WERI-Rb-1 (cell line): ENCODE results near the gene IL22RA1.

Source experiments
- DNase-seq: peaks from one replicate; pipeline ENCODE4 v3.0.0-alpha.2; 2020
- H3K27ac ChIP-seq: fragments of 250-450 bp; sonication (Bioruptor Pico); 2 replicates; pipeline ENCODE4 v1.5.1; 2020; ENCODE audit warnings: mild to moderate bottlenecking, moderate library complexity
- H3K27me3 ChIP-seq: fragments of 250-450 bp; sonication (Bioruptor Pico); 2 replicates; pipeline ENCODE4 v1.5.1; 2021; ENCODE audit warnings: mild to moderate bottlenecking, low read depth, moderate library complexity; ENCODE audit not compliant: insufficient read depth, severe bottlenecking
- H3K36me3 ChIP-seq: fragments of 250-450 bp; sonication (Bioruptor Pico); 2 replicates; pipeline ENCODE4 v1.5.1; 2020; ENCODE audit warnings: mild to moderate bottlenecking, moderate library complexity
- H3K4me3 ChIP-seq: 2 replicates; pipeline ENCODE4 v1.5.1; 2011; ENCODE audit warnings: low read depth, mild to moderate bottlenecking, control low read depth, low read length
- H3K9me3 ChIP-seq: fragments of 250-450 bp; sonication (Bioruptor Pico); 2 replicates; pipeline ENCODE4 v1.5.1; 2021; ENCODE audit warnings: mild to moderate bottlenecking, moderate library complexity; ENCODE audit not compliant: severe bottlenecking
- CTCF ChIP-seq: IDR thresholded peaks from 2 replicates; pipeline ENCODE4 v1.5.1; 2011; ENCODE audit warnings: low read depth, mild to moderate bottlenecking, control low read depth, inconsistent platforms, low read length

IL22RA1 gene, protein sequence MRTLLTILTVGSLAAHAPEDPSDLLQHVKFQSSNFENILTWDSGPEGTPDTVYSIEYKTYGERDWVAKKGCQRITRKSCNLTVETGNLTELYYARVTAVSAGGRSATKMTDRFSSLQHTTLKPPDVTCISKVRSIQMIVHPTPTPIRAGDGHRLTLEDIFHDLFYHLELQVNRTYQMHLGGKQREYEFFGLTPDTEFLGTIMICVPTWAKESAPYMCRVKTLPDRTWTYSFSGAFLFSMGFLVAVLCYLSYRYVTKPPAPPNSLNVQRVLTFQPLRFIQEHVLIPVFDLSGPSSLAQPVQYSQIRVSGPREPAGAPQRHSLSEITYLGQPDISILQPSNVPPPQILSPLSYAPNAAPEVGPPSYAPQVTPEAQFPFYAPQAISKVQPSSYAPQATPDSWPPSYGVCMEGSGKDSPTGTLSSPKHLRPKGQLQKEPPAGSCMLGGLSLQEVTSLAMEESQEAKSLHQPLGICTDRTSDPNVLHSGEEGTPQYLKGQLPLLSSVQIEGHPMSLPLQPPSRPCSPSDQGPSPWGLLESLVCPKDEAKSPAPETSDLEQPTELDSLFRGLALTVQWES

DNA sequence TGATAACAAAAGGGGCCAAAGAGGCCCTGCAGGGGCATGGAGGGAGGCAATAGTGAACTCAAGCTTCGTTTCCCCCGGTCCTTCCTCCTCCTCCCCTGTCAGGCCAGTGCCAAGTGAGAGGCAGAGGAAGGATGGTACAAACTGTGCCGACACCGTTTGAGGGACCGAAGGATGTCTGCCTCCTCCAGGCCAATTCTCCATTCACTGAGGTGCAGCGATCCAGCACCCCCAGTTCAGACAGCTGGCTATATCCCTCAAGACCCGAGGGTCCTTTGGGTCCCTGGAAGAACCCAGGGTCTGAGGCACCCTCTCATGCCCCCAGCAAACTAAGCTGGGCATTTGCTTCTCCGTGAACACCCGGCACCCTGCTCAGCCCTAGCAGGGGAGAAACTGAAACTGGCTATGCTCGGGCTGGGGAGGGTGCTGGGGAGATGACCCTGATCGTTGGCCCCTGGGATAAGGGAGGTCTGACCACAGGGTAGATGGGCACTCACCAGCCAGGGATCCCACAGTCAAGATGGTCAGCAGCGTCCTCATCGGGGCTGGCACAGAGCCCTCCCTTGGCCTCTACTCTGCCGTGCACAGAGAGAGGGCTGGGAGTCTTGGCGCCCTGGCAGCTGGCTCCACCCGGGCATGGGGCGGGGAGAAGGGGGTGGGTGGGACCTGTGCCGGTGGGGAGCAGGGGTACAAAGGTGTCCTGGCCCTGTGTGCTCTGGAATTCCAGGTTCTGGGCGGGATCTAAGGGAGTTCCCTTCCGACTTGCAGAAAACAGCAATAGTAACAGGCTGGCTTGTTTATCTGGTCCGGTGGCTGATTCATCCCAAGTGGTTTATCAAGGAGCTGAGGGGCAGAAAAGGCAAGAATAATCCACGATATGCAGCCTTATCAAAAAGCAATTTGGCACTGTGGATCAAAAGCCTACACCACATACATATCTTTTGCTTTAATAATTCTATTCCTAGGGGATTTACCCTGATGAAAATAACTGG, at the start of gene IL22RA1:
TSS of gene IL22RA1 (minus strand) at position 595 of the 989 bp plus-strand sequence. CDS start at position 537, 58 bp downstream.
- no peak for TF ChIP-seq CTCF
- Histone ChIP-seq H3K9me3 (no peaks in the 10 kb centered on the region), H3K4me3 (no peak within 1 kb of the TSS), H3K27me3 (no peaks in the 10 kb centered on the region), H3K27ac (no peak within 1 kb of the TSS), H3K36me3 (no peaks in the 10 kb centered on the region)
- no peak for DNase-seq

- no peak for TF ChIP-seq CTCF
- H3K27me3 ChIP-seq, result no peaks in the 10 kb centered on the region
- H3K9me3 ChIP-seq, result no peaks in the 10 kb centered on the region
- H3K36me3 ChIP-seq, result no peaks in the 10 kb centered on the region
- H3K4me3 ChIP-seq, result no peak overlapping the region
- no peak for DNase-seq
- no peak overlapping the region for H3K27ac ChIP-seq
Measured at GRCh38 chr1:24191860-24192259, 48.9 kb upstream of the IL22RA1 start.

DNA sequence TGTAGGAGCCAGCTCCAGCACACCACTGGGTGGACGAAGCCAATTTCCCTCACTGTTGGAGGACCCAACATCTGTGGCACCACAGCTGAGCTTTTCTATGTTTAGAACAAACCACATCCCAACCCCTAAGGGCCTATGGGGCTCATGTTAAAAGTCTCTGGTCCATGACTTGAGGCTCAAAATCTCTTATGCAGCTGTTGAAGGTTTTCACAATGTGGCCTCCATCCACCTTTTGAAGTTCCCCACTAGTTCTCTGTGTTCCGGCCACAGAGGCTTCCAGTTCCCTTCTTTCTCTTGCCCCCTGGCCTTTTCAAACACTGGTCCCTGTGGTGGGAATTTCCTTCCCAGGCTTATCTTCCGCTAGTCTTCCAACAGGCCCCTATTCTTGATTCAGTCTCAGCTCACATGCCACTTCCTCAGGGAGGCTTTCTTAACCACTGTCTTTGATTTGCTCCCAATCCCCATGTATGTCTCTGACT, 48.1 kb upstream of the IL22RA1 start:
- no peaks in the 10 kb centered on the region for H3K9me3 ChIP-seq
- no peak overlapping the region for H3K27ac ChIP-seq
- no peak for TF ChIP-seq CTCF
- H3K36me3 ChIP-seq, result no peaks in the 10 kb centered on the region
- no peak for DNase-seq
- H3K27me3 ChIP-seq, result no peaks in the 10 kb centered on the region
- H3K4me3 ChIP-seq, result no peak overlapping the region

DNA sequence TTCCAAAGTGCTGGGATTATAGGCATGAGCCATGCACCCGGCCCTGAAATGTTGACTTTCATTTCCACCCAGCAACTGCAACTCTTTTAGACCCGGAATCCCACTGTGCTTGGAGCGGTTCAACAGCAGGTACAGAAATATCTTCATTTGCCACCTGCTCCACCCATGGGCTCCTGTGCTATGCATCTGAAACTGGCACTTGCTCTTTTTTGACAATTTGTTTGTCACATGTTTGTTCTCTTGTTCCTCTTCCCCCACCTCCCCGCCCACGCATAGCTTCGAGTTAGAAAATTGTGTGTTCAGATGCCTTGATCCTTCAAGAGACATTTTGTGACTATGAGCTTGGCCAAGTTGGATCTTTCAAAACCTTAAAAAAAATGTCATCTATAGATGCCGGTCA, 46.6 kb upstream of the IL22RA1 start:
- TF ChIP-seq CTCF, result no peak
- no peak for DNase-seq
- Histone ChIP-seq H3K27ac (no peak overlapping the region), H3K9me3 (no peaks in the 10 kb centered on the region), H3K36me3 (peaks cover 3% of the 10 kb centered on the region; the same call in 1 of the 2 replicates), H3K27me3 (no peaks in the 10 kb centered on the region), H3K4me3 (no peak overlapping the region)

DNA sequence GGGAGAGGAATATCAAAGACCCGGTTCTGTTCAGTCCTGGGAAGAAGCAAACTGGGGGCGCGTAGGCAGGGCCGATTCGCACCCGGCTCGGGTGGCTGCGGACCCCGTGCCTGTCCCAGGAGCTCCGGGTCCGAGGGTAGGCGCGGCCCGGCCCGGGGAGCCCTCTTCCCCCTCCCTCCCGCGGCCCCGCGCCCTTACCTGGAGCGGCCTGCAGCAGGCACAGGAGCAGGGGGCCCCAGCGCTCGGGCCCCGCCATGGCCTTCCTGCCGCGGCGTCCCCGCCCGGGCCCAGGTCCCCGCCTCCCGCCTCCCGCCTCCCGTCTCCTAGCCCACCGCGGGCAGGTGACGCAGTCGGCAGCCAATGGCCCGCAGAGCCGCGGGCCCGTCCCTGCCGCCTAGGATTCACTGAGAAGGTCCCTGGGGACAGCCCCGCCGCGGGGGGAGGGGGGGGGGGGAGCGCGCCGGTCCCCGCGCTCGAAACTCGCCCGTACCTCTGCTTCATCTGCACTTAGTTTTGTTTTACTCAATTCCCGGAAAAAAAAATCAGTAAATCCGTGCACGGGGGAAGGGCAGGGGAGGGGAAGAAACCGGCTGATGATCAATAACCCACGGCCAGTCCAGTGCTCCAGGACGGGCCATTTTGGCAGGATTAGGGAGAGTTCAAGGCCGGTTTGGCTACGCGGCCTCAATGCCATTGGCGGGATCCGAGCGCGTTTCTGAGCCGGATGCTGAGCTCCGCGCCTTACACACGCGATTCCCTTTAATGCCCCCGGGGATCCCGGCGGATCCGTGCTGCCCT, 44.3 kb upstream of the IL22RA1 start, which contains the start of gene IFNLR1:
TSS of gene IFNLR1 (minus strand) at position 297 of the 798 bp plus-strand sequence. CDS start at position 256, 41 bp downstream.
- peak within 1 kb of the TSS; percentile 57 for H3K27ac ChIP-seq
- H3K27me3 ChIP-seq, result no peaks in the 10 kb centered on the region
- TF ChIP-seq CTCF, result no peak
- peak; percentile 82 for DNase-seq
- no peaks in the 10 kb centered on the region for H3K9me3 ChIP-seq
- H3K36me3 ChIP-seq, result peaks cover 3% of the 10 kb centered on the region; the same call in 1 of the 2 replicates
- H3K4me3 ChIP-seq, result peak within 1 kb of the TSS; percentile 62
